ENCODE measurements around the gene XPA.

DNA sequence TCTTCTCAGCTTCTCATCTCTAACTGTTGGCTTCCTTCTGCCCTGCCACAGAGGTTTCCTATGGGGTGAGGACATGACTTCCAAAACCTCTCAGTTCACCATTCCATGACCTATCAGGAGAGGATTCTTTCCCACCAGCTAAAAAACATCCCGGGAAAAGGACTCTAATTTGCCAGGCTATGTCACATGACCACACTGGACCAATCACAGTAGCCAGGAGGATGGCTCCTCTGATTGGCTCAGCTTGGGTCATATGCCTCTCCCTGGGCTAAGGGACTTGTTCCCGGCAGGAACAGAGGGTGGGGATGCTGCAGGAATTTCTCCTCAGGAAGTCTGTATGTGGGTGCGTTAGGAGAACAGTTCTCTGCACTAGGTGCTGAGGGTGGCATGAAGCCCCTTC lies 40.3 kb upstream of the XPA start:
- no peak for TF ChIP-seq ZNF274 (IDR thresholded peaks at IDR 0.05; ENCODE audit: insufficient read depth, insufficient read length)
- TF ChIP-seq, protein P1, sequence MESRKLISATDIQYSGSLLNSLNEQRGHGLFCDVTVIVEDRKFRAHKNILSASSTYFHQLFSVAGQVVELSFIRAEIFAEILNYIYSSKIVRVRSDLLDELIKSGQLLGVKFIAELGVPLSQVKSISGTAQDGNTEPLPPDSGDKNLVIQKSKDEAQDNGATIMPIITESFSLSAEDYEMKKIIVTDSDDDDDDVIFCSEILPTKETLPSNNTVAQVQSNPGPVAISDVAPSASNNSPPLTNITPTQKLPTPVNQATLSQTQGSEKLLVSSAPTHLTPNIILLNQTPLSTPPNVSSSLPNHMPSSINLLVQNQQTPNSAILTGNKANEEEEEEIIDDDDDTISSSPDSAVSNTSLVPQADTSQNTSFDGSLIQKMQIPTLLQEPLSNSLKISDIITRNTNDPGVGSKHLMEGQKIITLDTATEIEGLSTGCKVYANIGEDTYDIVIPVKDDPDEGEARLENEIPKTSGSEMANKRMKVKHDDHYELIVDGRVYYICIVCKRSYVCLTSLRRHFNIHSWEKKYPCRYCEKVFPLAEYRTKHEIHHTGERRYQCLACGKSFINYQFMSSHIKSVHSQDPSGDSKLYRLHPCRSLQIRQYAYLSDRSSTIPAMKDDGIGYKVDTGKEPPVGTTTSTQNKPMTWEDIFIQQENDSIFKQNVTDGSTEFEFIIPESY (IDR thresholded peaks at IDR 0.05) = no peak
- no peak for TF ChIP-seq EP300 (IDR thresholded peaks at IDR 0.05; ENCODE audit: borderline replicate concordance in 1 of 2, control insufficient read depth in 1 of 2, low read depth in 2 of 2, low read length in 2 of 2)
- TF ChIP-seq SUPT20H (IDR thresholded peaks at IDR 0.05; ENCODE audit: borderline replicate concordance, control insufficient read depth, low read depth, low read length) = no peak
- TF ChIP-seq TCF7 (IDR thresholded peaks at IDR 0.05; ENCODE audit: borderline replicate concordance) = no peak
- TF ChIP-seq, protein P2, sequence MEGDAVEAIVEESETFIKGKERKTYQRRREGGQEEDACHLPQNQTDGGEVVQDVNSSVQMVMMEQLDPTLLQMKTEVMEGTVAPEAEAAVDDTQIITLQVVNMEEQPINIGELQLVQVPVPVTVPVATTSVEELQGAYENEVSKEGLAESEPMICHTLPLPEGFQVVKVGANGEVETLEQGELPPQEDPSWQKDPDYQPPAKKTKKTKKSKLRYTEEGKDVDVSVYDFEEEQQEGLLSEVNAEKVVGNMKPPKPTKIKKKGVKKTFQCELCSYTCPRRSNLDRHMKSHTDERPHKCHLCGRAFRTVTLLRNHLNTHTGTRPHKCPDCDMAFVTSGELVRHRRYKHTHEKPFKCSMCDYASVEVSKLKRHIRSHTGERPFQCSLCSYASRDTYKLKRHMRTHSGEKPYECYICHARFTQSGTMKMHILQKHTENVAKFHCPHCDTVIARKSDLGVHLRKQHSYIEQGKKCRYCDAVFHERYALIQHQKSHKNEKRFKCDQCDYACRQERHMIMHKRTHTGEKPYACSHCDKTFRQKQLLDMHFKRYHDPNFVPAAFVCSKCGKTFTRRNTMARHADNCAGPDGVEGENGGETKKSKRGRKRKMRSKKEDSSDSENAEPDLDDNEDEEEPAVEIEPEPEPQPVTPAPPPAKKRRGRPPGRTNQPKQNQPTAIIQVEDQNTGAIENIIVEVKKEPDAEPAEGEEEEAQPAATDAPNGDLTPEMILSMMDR (IDR thresholded peaks at IDR 0.05 in 2 of 3, conservative IDR thresholded peaks at IDR 0.05 in 1 of 3; ENCODE audit: control insufficient read depth in 2 of 3, extremely low read depth in 1 of 3, insufficient read depth in 1 of 3, low read depth in 3 of 3, low read length in 3 of 3) = no peak
- no peak for TF ChIP-seq ASH2L (IDR thresholded peaks at IDR 0.05; ENCODE audit: borderline replicate concordance, low read depth)
- TF ChIP-seq TAF1 (IDR thresholded peaks at IDR 0.05; ENCODE audit: borderline replicate concordance, low read depth, low read length) = no peak
- TF ChIP-seq, protein P3, sequence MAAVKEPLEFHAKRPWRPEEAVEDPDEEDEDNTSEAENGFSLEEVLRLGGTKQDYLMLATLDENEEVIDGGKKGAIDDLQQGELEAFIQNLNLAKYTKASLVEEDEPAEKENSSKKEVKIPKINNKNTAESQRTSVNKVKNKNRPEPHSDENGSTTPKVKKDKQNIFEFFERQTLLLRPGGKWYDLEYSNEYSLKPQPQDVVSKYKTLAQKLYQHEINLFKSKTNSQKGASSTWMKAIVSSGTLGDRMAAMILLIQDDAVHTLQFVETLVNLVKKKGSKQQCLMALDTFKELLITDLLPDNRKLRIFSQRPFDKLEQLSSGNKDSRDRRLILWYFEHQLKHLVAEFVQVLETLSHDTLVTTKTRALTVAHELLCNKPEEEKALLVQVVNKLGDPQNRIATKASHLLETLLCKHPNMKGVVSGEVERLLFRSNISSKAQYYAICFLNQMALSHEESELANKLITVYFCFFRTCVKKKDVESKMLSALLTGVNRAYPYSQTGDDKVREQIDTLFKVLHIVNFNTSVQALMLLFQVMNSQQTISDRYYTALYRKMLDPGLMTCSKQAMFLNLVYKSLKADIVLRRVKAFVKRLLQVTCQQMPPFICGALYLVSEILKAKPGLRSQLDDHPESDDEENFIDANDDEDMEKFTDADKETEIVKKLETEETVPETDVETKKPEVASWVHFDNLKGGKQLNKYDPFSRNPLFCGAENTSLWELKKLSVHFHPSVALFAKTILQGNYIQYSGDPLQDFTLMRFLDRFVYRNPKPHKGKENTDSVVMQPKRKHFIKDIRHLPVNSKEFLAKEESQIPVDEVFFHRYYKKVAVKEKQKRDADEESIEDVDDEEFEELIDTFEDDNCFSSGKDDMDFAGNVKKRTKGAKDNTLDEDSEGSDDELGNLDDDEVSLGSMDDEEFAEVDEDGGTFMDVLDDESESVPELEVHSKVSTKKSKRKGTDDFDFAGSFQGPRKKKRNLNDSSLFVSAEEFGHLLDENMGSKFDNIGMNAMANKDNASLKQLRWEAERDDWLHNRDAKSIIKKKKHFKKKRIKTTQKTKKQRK (IDR thresholded peaks at IDR 0.05; ENCODE audit: low read depth, low read length) = no peak

Measured in GM12878 (cell line).